Measurements from ENCODE around the gene PRKD3.

PRKD3 gene

DNA sequence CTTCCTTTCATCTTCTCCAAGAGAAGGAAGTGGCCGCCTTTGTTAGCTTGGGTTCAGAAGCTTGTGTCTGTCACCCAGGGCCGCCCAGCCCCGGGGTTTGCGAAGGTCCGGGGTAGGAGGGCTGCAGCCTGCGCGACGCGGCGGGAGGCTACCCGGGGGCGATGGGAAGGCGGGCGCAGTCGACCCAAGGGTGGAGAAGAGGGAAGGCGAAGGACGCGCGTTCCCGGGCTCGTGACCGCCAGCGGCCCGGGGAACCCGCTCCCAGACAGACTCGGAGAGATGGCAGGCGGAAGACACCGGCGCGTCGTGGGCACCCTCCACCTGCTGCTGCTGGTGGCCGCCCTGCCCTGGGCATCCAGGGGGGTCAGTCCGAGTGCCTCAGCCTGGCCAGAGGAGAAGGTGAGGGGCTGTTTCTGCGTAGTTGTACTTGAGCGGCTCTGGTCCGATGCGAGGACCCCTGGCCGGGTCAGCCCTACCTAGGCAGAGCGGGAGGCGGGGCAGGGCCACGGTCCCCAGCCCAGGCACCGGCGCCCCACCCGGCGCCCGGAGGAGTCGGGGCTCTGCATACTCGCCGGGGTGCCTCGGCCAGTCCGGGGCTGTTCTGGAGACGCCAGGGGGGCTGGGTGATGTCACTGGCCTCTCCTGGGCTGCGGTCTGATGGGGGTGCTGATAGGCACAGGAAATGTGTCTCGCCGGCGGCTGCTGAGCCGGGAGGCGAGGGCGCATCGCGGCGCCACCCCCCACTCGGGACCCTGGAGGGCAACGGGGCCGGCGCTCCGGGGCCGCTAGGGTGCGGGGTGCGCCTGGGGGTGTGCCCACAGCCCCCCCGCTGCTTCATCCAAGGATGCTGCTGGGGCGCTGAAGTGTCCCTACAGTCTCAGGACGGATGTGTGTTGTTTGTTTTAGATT, 20.1 kb upstream of the PRKD3 start, which contains the start of gene QPCT:
Gene QPCT, plus strand, starts transcription at position 178 of the 909 bp plus-strand sequence. Its CDS starts 102 bp downstream, at position 280.
- ATAC-seq (ENCODE audit: low read depth), result peak; percentile 74
- TF ChIP-seq, protein P1, sequence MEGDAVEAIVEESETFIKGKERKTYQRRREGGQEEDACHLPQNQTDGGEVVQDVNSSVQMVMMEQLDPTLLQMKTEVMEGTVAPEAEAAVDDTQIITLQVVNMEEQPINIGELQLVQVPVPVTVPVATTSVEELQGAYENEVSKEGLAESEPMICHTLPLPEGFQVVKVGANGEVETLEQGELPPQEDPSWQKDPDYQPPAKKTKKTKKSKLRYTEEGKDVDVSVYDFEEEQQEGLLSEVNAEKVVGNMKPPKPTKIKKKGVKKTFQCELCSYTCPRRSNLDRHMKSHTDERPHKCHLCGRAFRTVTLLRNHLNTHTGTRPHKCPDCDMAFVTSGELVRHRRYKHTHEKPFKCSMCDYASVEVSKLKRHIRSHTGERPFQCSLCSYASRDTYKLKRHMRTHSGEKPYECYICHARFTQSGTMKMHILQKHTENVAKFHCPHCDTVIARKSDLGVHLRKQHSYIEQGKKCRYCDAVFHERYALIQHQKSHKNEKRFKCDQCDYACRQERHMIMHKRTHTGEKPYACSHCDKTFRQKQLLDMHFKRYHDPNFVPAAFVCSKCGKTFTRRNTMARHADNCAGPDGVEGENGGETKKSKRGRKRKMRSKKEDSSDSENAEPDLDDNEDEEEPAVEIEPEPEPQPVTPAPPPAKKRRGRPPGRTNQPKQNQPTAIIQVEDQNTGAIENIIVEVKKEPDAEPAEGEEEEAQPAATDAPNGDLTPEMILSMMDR (IDR thresholded peaks at IDR 0.05; ENCODE audit: poor library complexity, severe bottlenecking), result no peak
- no peaks in the 10 kb centered on the region for H3K9me3 ChIP-seq (ENCODE audit: severe bottlenecking)
- H3K27ac ChIP-seq (ENCODE audit: poor library complexity, severe bottlenecking), result no peak within 1 kb of the TSS
- no peaks in the 10 kb centered on the region for H3K27me3 ChIP-seq (ENCODE audit: insufficient read depth, poor library complexity, severe bottlenecking)
- DNase-seq (ENCODE audit: low spot score), result no peak
- no peaks in the 10 kb centered on the region for H3K36me3 ChIP-seq (ENCODE audit: low read depth)
- H3K4me3 ChIP-seq (ENCODE audit: severe bottlenecking), result peak within 1 kb of the TSS; percentile 41
- H3K4me1 ChIP-seq (ENCODE audit: insufficient read depth, poor library complexity, severe bottlenecking), result no peaks in the 10 kb centered on the region

DNA sequence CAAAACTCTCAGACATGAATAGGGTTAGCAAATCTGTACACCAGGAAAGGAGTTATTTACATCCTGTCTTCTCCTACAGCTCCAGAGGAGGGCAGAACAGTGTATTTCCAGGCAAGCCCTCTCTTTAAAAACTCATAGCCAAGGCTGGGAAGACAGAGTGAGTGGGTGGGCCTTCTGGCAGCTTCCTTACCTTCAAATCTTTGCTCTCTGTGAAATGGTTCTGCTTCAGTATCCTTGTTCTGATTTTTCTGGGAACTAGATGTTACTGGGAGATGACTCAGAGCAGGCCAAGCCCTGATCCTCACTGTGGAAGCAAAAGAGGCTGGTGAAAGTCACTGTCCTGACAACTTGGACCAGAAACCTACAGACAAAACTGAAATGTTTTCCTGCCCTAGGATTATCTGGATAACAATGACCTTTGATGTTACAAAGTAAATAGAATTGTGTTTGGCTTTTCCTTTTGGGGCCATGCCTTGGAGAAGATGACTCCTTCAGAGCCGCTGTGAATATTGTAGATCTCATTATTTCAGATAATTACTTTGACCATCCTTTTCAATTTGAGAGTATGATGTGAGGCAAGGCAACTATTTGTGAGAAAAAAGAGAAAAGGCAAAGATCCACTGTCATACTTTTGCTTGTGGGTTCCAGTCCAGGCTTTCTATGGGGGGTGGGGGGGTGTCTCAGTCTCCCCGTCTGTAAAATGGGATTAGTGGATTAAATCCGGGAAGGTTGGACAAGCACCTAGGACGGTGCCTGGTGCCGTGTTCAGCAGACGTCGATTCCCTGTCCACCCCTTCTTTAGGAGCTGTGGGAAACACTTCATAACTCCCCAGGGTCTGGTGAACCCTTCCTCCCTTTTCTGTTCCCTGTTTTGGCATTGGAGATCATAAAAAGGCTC, 19.2 kb upstream of the PRKD3 start:
- TF ChIP-seq, protein P1 (IDR thresholded peaks at IDR 0.05; ENCODE audit: poor library complexity, severe bottlenecking), result peak; percentile 32
- Histone ChIP-seq H3K9me3 (ENCODE audit: severe bottlenecking) (no peaks in the 10 kb centered on the region), H3K4me3 (ENCODE audit: severe bottlenecking) (no peak overlapping the region), H3K27me3 (ENCODE audit: insufficient read depth, poor library complexity, severe bottlenecking) (no peaks in the 10 kb centered on the region), H3K36me3 (ENCODE audit: low read depth) (no peaks in the 10 kb centered on the region), H3K27ac (ENCODE audit: poor library complexity, severe bottlenecking) (no peak overlapping the region), H3K4me1 (ENCODE audit: insufficient read depth, poor library complexity, severe bottlenecking) (no peaks in the 10 kb centered on the region)
- ATAC-seq (ENCODE audit: low read depth), result peak; percentile 55; the same call in 2 of the 3 replicates
- no peak for DNase-seq (ENCODE audit: low spot score)

DNA sequence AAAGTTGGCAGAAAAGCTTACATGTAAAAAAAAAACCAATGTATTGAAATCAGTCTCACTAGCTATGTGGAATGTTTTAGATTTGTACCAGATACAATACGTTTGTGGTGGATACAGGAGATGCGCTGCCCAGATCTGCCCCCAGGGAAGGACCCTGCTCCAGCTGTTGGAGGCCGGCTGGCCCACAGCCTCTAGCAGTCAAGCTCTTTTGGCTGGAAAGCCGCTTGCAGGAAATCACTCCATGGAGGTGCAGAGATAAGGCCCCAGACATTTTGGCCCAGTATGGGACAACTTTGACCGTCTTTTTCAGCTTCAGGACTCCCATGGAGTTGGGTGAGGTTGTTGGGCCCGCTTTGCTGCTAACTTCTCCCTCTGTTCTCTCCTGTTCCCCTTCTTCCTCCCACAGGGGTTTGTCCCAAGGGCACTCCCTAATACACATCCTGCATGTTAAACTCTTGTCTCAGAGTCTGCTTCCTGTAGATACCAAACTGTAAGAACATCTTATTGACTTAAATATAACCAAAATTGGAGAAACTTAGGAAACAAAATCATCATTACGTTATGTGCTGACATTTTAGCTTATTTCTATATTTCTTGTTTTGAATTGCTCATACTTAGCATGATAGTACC, 18.1 kb upstream of the PRKD3 start:
- TF ChIP-seq, protein P1 (IDR thresholded peaks at IDR 0.05; ENCODE audit: poor library complexity, severe bottlenecking), result no peak
- no peaks in the 10 kb centered on the region for H3K9me3 ChIP-seq (ENCODE audit: severe bottlenecking)
- no peaks in the 10 kb centered on the region for H3K27me3 ChIP-seq (ENCODE audit: insufficient read depth, poor library complexity, severe bottlenecking)
- DNase-seq (ENCODE audit: low spot score), result no peak
- no peak for ATAC-seq (ENCODE audit: low read depth)
- H3K36me3 ChIP-seq (ENCODE audit: low read depth), result no peaks in the 10 kb centered on the region
- no peak overlapping the region for H3K4me3 ChIP-seq (ENCODE audit: severe bottlenecking)
- no peaks in the 10 kb centered on the region for H3K4me1 ChIP-seq (ENCODE audit: insufficient read depth, poor library complexity, severe bottlenecking)
- H3K27ac ChIP-seq (ENCODE audit: poor library complexity, severe bottlenecking), result no peak overlapping the region

DNA sequence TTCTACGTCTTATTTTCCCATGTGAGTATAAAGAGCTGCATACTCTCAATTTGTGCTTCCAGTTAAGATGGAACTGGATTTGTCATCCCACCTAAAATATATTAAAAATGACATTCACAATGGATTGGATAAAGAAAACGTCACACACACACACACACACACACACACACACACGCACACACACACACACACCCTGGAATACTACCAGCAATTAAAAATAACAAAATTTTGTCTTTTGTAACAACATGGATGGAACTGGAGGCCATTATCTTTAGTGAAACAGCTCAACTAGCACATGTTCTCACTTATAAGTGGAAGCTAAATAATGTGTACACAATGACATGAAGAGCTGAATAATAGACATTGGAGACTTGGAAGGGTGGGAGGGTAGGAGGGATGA, 16.0 kb upstream of the PRKD3 start:
- DNase-seq (ENCODE audit: low spot score), result no peak

More for the DNA sequence above, 16.0 kb upstream of the PRKD3 start:
- TF ChIP-seq, protein P1 (IDR thresholded peaks at IDR 0.05; ENCODE audit: poor library complexity, severe bottlenecking), result no peak
- Histone ChIP-seq H3K27me3 (ENCODE audit: insufficient read depth, poor library complexity, severe bottlenecking) (no peaks in the 10 kb centered on the region), H3K9me3 (ENCODE audit: severe bottlenecking) (no peaks in the 10 kb centered on the region), H3K27ac (ENCODE audit: poor library complexity, severe bottlenecking) (no peak overlapping the region), H3K4me3 (ENCODE audit: severe bottlenecking) (no peak overlapping the region), H3K36me3 (ENCODE audit: low read depth) (no peaks in the 10 kb centered on the region), H3K4me1 (ENCODE audit: insufficient read depth, poor library complexity, severe bottlenecking) (no peaks in the 10 kb centered on the region)
- no peak for ATAC-seq (ENCODE audit: low read depth)

Measured in RWPE2 (cell line).